Measurements from ENCODE around the gene PHKA1.
"Not testable (repeated sequence)": the region's sequence is repeated elsewhere in the genome, so short reads cannot be mapped to it uniquely, and the experiment has no call there.

The PHKA1 gene

DNA sequence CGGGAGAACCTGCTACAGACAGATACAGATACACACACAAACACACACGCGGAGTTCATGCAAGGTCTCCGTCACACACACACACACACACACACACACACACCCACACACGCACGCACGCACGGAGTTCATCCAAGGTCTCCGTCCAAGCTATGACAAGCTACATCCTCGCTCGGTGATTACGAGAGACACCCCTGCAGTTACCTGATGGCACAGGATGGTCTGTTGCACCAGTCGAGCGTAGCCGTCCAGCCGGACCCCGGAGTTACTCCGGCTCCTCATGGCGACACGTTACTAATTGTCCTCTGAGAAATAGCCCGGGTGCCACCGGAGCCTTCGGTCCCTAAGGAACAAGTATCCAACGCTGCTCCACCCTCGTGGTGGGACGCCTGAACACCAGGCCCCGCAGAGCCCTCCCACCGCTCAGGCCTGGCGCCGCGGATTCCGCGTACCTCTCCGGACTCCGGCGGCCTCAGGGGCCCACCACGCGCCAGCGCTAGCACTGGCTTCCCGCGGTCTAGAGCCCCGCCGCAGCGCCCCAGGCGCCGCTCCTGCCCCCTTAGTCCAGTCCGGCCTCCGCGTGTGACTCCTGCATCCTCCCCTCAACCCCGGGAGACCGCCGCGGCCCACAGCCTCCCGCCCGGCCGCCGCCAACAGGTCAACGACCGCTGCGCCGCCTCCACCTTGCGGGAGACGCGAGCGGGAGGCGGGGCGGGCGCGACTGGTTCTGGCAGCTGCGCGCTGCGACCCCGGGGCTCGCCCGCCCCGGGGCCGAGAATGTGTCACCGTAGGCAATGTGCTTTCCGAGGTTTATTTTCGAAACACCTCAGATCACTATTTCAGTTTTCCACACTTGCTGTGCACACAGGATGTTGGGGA lies at the start of gene PHKA1:
TSS of gene PHKA1 (minus strand) at position 708 of the 879 bp plus-strand sequence. CDS start at position 282, 426 bp downstream.
- DNase-seq = peak; percentile 73

DNA sequence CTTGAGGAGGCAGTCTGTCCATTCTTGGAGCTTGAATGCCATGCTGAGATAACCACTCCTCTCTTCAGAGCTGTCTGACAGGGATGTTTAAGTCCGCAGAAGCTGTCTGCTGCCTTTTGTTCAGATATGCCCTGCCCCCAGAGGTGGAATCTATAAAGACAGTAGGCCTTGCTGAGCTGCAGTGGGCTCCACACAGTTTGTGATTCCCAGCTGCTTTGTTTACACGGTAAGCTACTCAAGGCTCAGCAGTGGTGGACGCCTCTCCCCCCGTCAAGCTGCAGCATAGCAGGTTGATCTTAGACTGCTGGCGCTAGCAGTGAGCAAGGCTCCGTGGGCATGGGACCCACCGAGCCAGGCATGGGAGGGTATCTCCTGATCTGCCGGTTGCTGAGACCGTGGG lies 46.3 kb upstream of the PHKA1 start:
- not testable (repeated sequence) for DNase-seq

DNA sequence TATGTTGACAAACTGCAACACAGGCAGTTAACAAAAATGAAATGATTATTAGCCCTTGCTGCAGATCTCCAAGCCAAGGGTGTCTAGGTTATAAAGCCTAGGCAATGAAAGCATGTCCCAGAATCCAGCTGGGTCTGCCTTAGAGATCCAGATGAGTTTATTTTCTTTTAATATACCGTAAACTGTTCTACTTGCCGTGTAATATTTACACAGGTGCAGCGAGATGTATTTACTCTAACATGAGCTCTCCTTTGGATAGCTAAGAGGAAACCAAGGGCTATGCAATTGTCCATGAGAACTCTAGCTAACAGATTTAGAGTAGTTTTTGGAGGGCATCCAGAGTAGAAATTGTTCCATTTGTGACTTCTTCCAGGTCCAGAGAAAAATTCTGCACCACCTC lies 34.4 kb upstream of the PHKA1 start:
- DNase-seq = not testable (repeated sequence)

GRCh38 chrX:72745546-72745945 lies 31.4 kb upstream of the PHKA1 start:
- DNase-seq = not testable (repeated sequence)

DNA sequence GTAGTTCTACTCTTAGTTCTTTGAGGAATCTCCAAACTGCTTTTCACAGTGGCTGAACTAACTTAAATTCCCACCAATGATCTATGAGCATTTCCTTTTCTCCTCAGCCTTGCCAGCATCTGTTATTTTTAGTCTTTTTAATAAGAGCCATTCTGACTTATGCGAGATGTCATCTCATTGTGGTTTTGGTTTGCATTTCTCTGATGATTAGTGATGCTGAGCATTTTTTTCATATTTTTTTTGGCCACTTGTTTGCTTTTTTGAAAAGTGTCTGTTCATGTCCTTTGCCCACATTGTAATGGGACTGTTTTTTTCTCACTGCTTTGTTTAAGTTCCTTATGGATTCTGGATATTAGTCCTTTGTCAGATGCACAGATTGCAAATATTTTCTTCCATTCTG lies 21.5 kb upstream of the PHKA1 start:
- no peak for DNase-seq

- DNase-seq = not testable (repeated sequence)
Measured at GRCh38 chrX:72733636-72734035, 19.5 kb upstream of the PHKA1 start.

- no peak for DNase-seq
Measured at GRCh38 chrX:72727846-72728245, 13.7 kb upstream of the PHKA1 start.

- no peak for DNase-seq
Measured at GRCh38 chrX:72716766-72717165, 2.7 kb upstream of the PHKA1 start.

- no peak for DNase-seq
Measured at GRCh38 chrX:72715546-72715945, 1.4 kb upstream of the PHKA1 start.

- DNase-seq = peak; percentile 66
Measured at GRCh38 chrX:72714478-72714916, 391 bp upstream of the PHKA1 start.

- no peak for DNase-seq
Measured at GRCh38 chrX:72713130-72713529, 976 bp downstream of the PHKA1 start.

DNA sequence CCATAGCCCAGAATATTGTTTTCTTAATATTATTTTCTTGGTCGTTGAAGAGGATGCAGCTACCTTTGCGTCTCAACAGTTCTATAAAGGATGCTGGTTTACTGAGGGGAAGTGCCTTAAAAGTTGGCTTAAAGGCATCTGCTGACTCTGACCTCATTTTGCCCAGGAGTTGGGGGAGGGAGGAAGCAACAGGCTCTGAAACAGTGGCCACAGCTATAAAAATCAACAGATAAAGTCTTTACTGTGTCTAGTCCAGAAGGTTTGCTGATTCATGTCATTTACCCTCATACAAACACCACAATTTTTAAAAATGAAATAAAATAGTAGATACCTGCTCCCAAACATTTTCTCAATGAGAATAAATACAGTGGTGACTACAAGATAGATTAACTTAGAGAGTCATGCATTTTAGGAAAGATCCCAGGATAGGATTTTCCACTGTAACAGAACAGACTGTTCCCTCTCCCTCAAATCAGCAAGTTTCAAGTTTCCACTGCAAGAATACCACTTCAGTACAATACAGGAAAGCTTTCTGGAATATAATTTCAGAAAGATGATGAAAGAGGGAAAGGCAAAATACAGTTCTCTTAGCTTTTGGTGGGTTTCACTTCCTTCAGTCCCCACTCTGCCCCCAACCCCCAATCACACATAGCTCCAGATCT lies 1.9 kb downstream of the PHKA1 start:
- DNase-seq = no peak

DNA sequence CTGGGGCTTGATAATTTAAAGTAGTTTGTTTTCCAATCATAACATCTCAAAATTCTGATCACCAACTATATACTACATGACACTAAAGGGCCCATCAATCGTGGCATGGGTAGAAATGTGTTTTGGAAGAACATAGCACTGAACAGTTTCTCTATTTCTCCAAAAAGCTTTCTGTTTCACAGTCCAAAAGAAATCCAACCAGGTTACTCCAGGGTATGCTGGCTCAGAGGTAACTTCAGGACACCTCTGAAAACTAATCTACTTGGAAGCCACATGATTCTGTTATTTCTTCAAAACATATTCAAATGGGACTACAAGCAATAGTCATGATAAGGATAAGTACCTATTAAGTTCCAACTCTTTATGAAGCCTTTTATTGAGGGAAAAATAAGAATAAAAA lies 8.3 kb downstream of the PHKA1 start:
- DNase-seq = no peak

- no peak for DNase-seq
Measured at GRCh38 chrX:72705111-72705510, 9.0 kb downstream of the PHKA1 start.

DNA sequence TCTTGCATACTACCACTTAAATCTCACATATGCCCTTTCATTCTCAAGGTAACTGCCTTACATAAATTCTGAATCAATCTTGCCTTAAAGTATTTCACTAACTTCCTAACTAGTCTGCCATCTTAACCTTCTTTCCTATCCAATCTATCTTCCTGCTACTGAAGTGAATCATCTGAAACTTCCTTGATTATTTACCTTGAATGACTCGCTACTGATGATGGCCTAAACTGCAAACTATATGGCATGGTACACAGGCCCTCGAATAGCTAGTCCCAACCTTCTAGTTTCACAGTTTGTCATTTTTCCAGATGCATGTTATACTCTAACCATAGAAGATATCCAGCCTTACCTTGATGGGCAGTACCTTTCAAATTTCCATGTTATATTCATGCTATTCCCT lies 19.9 kb downstream of the PHKA1 start:
- no peak for DNase-seq

- no peak for DNase-seq
Measured at GRCh38 chrX:72693477-72693876, 20.6 kb downstream of the PHKA1 start.

GRCh38 chrX:72687396-72687795 lies 26.7 kb downstream of the PHKA1 start:
- DNase-seq = no peak

- DNase-seq = no peak
Measured at GRCh38 chrX:72685810-72686456, 28.2 kb downstream of the PHKA1 start.

DNA sequence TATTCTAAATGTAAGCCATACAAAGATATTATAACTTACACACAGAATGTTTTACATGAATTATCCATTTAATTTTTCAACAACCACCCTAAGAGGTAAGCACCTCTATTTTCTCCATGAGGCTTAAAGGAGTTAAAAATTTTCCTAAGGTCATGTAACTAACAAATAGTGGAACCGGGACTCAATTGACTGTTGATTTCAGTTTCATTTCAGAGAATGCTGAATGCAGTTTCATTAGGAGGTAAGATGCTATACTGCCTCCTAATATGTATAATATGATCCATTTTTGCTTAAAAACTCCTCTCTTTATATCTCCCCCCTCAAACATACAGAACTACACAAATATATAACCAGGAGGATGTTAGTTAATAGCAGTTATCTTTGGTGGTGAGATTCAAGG lies 29.1 kb downstream of the PHKA1 start:
- DNase-seq = no peak

DNA sequence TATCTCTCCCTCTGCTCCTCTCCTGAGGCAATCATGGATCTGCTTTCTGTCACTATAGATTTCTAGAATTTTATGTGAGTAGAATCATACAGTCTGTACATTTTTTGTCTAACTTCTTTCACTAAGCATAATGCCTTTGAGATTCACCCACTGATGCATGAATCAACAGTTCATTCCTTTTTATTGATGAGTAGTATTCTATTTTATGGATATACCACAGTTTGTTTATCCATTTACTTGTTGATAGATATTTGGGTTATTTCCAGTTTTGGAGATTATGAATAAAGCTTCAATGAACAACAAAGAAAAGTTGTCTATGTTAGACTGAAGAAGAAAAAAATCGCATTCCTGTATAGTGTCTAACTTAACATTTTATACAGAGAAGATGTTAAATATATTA lies 30.5 kb downstream of the PHKA1 start:
- DNase-seq = no peak

DNA sequence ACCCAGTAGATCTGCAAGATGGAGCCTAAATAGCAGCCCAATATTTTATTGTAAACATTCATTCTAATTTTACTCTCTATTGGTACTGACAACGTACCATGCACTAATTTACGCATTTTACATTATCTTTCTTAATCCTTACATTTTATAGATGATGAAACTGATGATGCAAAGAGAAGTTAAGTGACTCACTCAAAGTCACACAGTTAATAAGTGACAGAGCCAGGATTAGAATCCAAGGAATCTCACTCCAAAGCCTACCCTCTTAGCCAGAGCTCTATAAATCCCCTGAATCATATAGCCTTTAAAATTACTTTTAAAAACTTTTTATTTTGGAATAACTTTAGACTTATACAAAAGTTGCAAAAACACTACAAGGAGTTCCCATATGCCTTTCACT lies 37.6 kb downstream of the PHKA1 start:
- no peak for DNase-seq

DNA sequence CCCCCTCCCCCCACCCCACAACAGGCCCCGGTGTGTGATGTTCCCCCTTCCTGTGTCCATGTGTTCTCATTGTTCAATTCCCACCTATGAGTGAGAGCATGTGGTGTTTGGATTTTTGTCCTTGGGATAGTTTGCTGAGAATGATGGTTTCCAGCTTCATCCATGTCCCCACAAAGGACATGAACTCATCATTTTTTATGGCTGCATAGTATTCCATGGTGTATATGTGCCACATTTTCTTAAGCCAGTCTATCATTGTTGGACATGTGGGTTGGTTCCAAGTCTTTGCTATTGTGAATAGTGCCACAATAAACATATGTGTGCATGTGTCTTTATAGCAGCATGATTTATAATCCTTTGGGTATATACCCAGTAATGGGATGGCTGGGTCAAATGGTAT lies 40.2 kb downstream of the PHKA1 start:
- not testable (repeated sequence) for DNase-seq

DNA sequence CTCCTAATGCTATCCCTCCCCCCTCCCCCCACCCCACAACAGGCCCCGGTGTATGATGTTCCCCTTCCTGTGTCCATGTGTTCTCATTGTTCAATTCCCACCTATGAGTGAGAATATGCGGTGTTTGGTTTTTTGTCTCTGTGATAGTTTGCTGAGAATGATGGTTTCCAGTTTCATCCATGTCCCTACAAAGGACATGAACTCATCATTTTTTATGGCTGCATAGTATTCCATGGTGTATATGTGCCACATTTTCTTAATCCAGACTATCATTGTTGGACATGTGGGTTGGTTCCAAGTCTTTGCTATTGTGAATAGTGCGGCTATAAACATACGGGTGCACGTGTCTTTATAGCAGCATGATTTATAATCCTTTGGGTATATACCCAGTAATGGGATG lies 44.6 kb downstream of the PHKA1 start:
- not testable (repeated sequence) for DNase-seq

DNA sequence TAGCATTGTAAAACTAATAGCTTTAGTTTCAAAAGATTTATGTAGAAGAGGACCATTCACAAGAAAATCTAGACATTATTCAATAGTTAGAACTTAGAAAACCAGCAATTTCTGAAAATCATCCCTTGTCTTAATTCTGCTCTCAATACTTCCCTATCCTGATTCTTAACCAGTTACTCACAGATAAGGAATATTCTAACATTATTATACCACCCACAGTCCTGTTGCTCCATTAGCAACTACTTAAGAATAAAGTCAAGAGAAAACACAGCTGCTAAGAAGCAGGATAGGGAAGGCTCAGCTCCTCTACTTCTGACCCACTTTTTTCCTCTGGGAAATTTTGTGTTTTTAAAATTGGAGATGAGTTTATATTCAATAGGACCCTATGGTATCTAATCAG lies 47.7 kb downstream of the PHKA1 start:
- DNase-seq = no peak

All from retina (tissue), 1 donor.